Measurements from ENCODE around the gene EIF2AK3.

GRCh38 chr2:88627856-88628570 is 749 bp upstream of the EIF2AK3 start:
- TF ChIP-seq EZH2phosphoT487 (IDR thresholded peaks at IDR 0.05; ENCODE audit: insufficient read depth, low read depth), result no peak
- TF ChIP-seq EZH2 (IDR thresholded peaks at IDR 0.05; ENCODE audit: insufficient read depth, poor library complexity, severe bottlenecking), result no peak

All from GM23248 (cell line).